H1 (cell line): ENCODE results near the gene TACSTD2. TPM values are rescaled to one million over a fixed set of nuclear protein-coding genes. Genes with fewer than 3 reads are reported as not detected.

Experiments
- CTCF ChIA-PET: fragments of 300-600 bp; sonication (Branson Sonifier 250); formaldehyde crosslinking; loops from one replicate; lab custom pipeline; 2021; ENCODE audit not compliant: partially characterized antibody; lab: Charles Lee
- POLR2A ChIA-PET: fragments of 300-600 bp; sonication (Branson Sonifier 250); formaldehyde crosslinking; loops from one replicate; lab custom pipeline; 2021; ENCODE audit warnings: inconsistent platforms; ENCODE audit not compliant: partially characterized antibody; lab: Charles Lee
- DNase-seq, 2 experiments: peaks; one replicate each; pipeline versions ENCODE4 v3.0.0 to v3.0.0-alpha.2; 2010 to 2022; ENCODE audit warnings: low spot score in 2 of 2, low read depth in 1 of 2, mixed read lengths in 1 of 2
- FAIRE-seq: peaks from 2 replicates; lab custom pipeline; 2011; peaks lifted over from hg19 to GRCh38; lab: Jason Lieb, UNC
- H2AFZ ChIP-seq: 2 replicates; pipeline ENCODE4 v1.8.1; 2012; ENCODE audit warnings: low read length, inconsistent platforms
- H2AK5ac ChIP-seq: 2 replicates; pipeline ENCODE4 v1.6.1; 2013; ENCODE audit warnings: low read depth, low read length
- H2BK120ac ChIP-seq: replicated peaks from 2 replicates; pipeline ENCODE3; 2013; ENCODE audit warnings: low read depth, low read length, inconsistent platforms
- H2BK12ac ChIP-seq: 2 replicates; pipeline ENCODE4 v1.6.1; 2013; ENCODE audit warnings: low read depth, low read length
- H2BK15ac ChIP-seq: 2 replicates; pipeline ENCODE4 v1.6.1; 2013; ENCODE audit warnings: low read length
- H2BK20ac ChIP-seq: 2 replicates; pipeline ENCODE4 v1.6.1; 2013; ENCODE audit warnings: low read length
- H2BK5ac ChIP-seq: 2 replicates; pipeline ENCODE4 v1.6.1; 2013; ENCODE audit warnings: low read depth, low read length
- H3K14ac ChIP-seq: 2 replicates; pipeline ENCODE4 v1.6.1; 2013; ENCODE audit warnings: inconsistent platforms; ENCODE audit not compliant: insufficient read length
- H3K18ac ChIP-seq: 2 replicates; pipeline ENCODE4 v1.6.1; 2013; ENCODE audit warnings: low read length; ENCODE audit errors: extremely low read depth
- H3K23ac ChIP-seq: 2 replicates; pipeline ENCODE4 v1.6.1; 2013; ENCODE audit warnings: inconsistent platforms; ENCODE audit not compliant: insufficient read length
- H3K23me2 ChIP-seq: 2 replicates; pipeline ENCODE4 v1.6.1; 2013; ENCODE audit warnings: low read depth, low read length
- H3K27ac ChIP-seq: 2 replicates; pipeline ENCODE4 v1.6.1; 2011; ENCODE audit warnings: low read depth, low read length, inconsistent platforms
- H3K27me3 ChIP-seq, 4 experiments: replicated peaks in 1 of 4; 1 replicate in 1 of 4; 2 replicates in 3 of 4; pipeline versions ENCODE4 v1.6.1 to v1.8.1; 2011 to 2013; ENCODE audit warnings: low read length in 3 of 4, mild to moderate bottlenecking in 3 of 4, inconsistent platforms in 2 of 4, mixed read lengths in 2 of 4, moderate library complexity in 1 of 4; ENCODE audit not compliant: control insufficient read depth in 3 of 4, insufficient read depth in 3 of 4; ENCODE audit errors: extremely low read depth in 1 of 4
- H3K36me3 ChIP-seq, 4 experiments: 2 replicates each; pipeline versions ENCODE4 v1.6.1 to v1.8.1; 2011 to 2013; ENCODE audit warnings: mild to moderate bottlenecking in 4 of 4, low read length in 3 of 4, moderate library complexity in 2 of 4, control low read depth in 1 of 4, inconsistent platforms in 1 of 4; ENCODE audit not compliant: insufficient read depth in 4 of 4, control insufficient read depth in 2 of 4
- H3K4ac ChIP-seq: replicated peaks from 2 replicates; pipeline ENCODE3; 2013; ENCODE audit warnings: low read length, low read depth, mixed read lengths, inconsistent platforms; ENCODE audit not compliant: insufficient read length
- H3K4me1 ChIP-seq, 4 experiments: replicated peaks in 1 of 4; 1 replicate in 1 of 4; 2 replicates in 3 of 4; pipeline versions ENCODE4 v1.6.1 to v1.8.1; 2011 to 2013; ENCODE audit warnings: low read length in 3 of 4, inconsistent platforms in 2 of 4, mixed read lengths in 1 of 4; ENCODE audit not compliant: insufficient read depth in 4 of 4, control insufficient read depth in 3 of 4
- H3K4me2 ChIP-seq, 2 experiments: 2 replicates each; pipeline versions ENCODE4 v1.6.1 to v1.8.1; 2011 to 2013; ENCODE audit warnings: low read depth in 2 of 2, low read length in 2 of 2, control low read depth in 1 of 2, inconsistent platforms in 1 of 2, mild to moderate bottlenecking in 1 of 2; ENCODE audit not compliant: insufficient read depth in 1 of 2
- H3K4me3 ChIP-seq, 4 experiments: fragments of 200-600, 300-600 bp in 1 of 4; sonication (generic), shearing (Covaris generic), sonication (Bioruptor Twin) in 1 of 4; 2 replicates each; pipeline versions ENCODE4 v1.5.1 to v1.8.1; 2011 to 2016; ENCODE audit warnings: low read length in 4 of 4, low read depth in 3 of 4, control low read depth in 2 of 4, inconsistent platforms in 2 of 4, mild to moderate bottlenecking in 2 of 4, mixed read lengths in 1 of 4, moderate library complexity in 1 of 4; ENCODE audit not compliant: insufficient read depth in 2 of 4; ENCODE audit errors: extremely low read depth in 1 of 4
- H3K56ac ChIP-seq: replicated peaks from 2 replicates; pipeline ENCODE3; 2013; ENCODE audit warnings: low read depth, mild to moderate bottlenecking, mixed read lengths, low read length, inconsistent platforms; ENCODE audit not compliant: insufficient read length
- H3K79me1 ChIP-seq: 2 replicates; pipeline ENCODE4 v1.6.1; 2013; ENCODE audit warnings: low read depth, low read length, control low read depth
- H3K79me2 ChIP-seq, 2 experiments: 2 replicates each; pipeline versions ENCODE4 v1.6.1 to v1.8.1; 2012 to 2013; ENCODE audit warnings: low read length in 2 of 2, mild to moderate bottlenecking in 2 of 2, inconsistent platforms in 1 of 2; ENCODE audit not compliant: insufficient read depth in 2 of 2, control insufficient read depth in 1 of 2
- H3K9ac ChIP-seq, 4 experiments: replicated peaks in 1 of 4; 1 replicate in 1 of 4; 2 replicates in 3 of 4; pipeline versions ENCODE4 v1.6.1 to v1.8.1; 2011 to 2013; ENCODE audit warnings: low read depth in 3 of 4, low read length in 3 of 4, control low read depth in 2 of 4, mild to moderate bottlenecking in 2 of 4, moderate library complexity in 2 of 4, inconsistent platforms in 1 of 4; ENCODE audit errors: extremely low read depth in 1 of 4
- H3K9me3 ChIP-seq, 2 experiments: 2 replicates each; pipeline versions ENCODE4 v1.6.1 to v1.8.1; 2012 to 2013; ENCODE audit warnings: mild to moderate bottlenecking in 2 of 2, moderate library complexity in 2 of 2, control low read depth in 1 of 2, inconsistent platforms in 1 of 2, low read depth in 1 of 2, low read length in 1 of 2, mixed read lengths in 1 of 2; ENCODE audit not compliant: insufficient read depth in 2 of 2
- H4K20me1 ChIP-seq, 2 experiments: replicated peaks in 1 of 2; 2 replicates each; pipeline versions ENCODE3 to v1.8.1; 2011 to 2013; ENCODE audit warnings: inconsistent platforms in 2 of 2, low read length in 2 of 2, mild to moderate bottlenecking in 1 of 2; ENCODE audit not compliant: insufficient read depth in 2 of 2, control insufficient read depth in 1 of 2
- H4K5ac ChIP-seq: 2 replicates; pipeline ENCODE4 v1.6.1; 2013; ENCODE audit warnings: low read length, low read depth, mixed read lengths, inconsistent platforms; ENCODE audit not compliant: insufficient read length
- H4K8ac ChIP-seq: 2 replicates; pipeline ENCODE4 v1.8.0; 2013; ENCODE audit warnings: mild to moderate bottlenecking, moderate library complexity, low read length, inconsistent platforms; ENCODE audit not compliant: insufficient read depth; ENCODE audit errors: extremely low read depth
- H4K91ac ChIP-seq: replicated peaks from 2 replicates; pipeline ENCODE3; 2013; ENCODE audit warnings: low read length, mixed read lengths, inconsistent platforms; ENCODE audit not compliant: insufficient read length
- CREB1 ChIP-seq: IDR thresholded peaks from 2 replicates; pipeline ENCODE4 v1.6.1; 2012; ENCODE audit warnings: inconsistent platforms
- HDAC6 ChIP-seq: IDR thresholded peaks from one replicate; pipeline ENCODE4 v1.7.1; 2012; ENCODE audit warnings: low read depth, mild to moderate bottlenecking, inconsistent platforms, low read length, moderate library complexity
- POU5F1 ChIP-seq: IDR thresholded peaks from 2 replicates; pipeline ENCODE4 v1.6.1; 2011; ENCODE audit warnings: low read depth, mild to moderate bottlenecking, low read length, moderate library complexity
- RNF2 ChIP-seq: fragments of 200-900, 300-1000 bp; sonication (generic); IDR thresholded peaks from 2 replicates; pipeline ENCODE4 v1.7.1; 2016; ENCODE audit warnings: borderline replicate concordance, low read depth, mild to moderate bottlenecking, antibody characterized with exemption, low read length; ENCODE audit not compliant: poor library complexity, severe bottlenecking; ENCODE audit errors: missing control alignments
- SAP30 ChIP-seq: fragments of 300-600 bp; sonication (generic); IDR thresholded peaks from 2 replicates; pipeline ENCODE4 v1.7.1; 2012; ENCODE audit warnings: low read length, moderate library complexity, mild to moderate bottlenecking, inconsistent platforms; ENCODE audit not compliant: insufficient read depth, insufficient replicate concordance
- SP4 ChIP-seq: IDR thresholded peaks from 2 replicates; pipeline ENCODE4 v1.6.1; 2012; ENCODE audit warnings: low read length, inconsistent platforms
- ZNF274 ChIP-seq: IDR thresholded peaks from 2 replicates; pipeline ENCODE4 v1.7.0; 2012; ENCODE audit warnings: low read length, borderline replicate concordance; ENCODE audit errors: extremely low read depth
- WGBS, 2 experiments: shearing (Covaris generic) in 1 of 2; methylation state at CpG; one replicate each; pipeline versions ENCODE4 v1.1.6 to v1.1.7; 2013 to 2015; ENCODE audit warnings: low lambda C conversion rate in 2 of 2, mixed read lengths in 2 of 2, inconsistent platforms in 1 of 2, low coverage in 1 of 2, missing lambda C conversion rate in 1 of 2; ENCODE audit not compliant: insufficient replicate concordance in 2 of 2, insufficient coverage in 1 of 2, insufficient read length in 1 of 2; ENCODE audit errors: extremely low coverage in 1 of 2, missing lambda C conversion rate in 1 of 2; 5-methylcytosine and 5-hydroxymethylcytosine counted together
- polyA plus RNA-seq, 7 experiments: library from polyadenylated mRNA; depleted of rRNA in 3 of 7; stranded (reverse) in 5 of 7; unstranded in 2 of 7; fragments of >200 nt in 5 of 7; fragments of 200-250 nt in 2 of 7; gene quantifications; 1 replicate in 5 of 7; 2 replicates in 1 of 7; 4 replicates in 1 of 7; pipeline versions ENCODE4 v1.2.1 to v1.2.3, GENCODE V29; 2011 to 2013; ENCODE audit warnings: missing spikeins in 2 of 7, mixed read lengths in 2 of 7
- total RNA-seq: library from RNA; stranded (reverse); fragmentation: NEBNext Ultra II Directional; extraction: Animal tissue kit (Norgen Biotek cat#: 25700); gene quantifications from 2 replicates; pipeline ENCODE4 v1.2.1, GENCODE V29; 2021

TACSTD2 gene
- total and polyA plus RNA-seq, 2 of the 8 experiments (the other 6 are each of a cell fraction or from before 2014, with no cell fraction given): 0.76 to 0.85 TPM

- no peak overlapping the region for H3K56ac ChIP-seq
- H3K9ac ChIP-seq: no peak overlapping the region
- H3K27me3 ChIP-seq: no peaks in the 10 kb centered on the region; a peak in 1 of 7 replicates
- no peak overlapping the region for H2BK120ac ChIP-seq
- no peak overlapping the region for H3K4ac ChIP-seq
- no peaks in the 10 kb centered on the region for H3K9me3 ChIP-seq
- no peak overlapping the region for H3K27ac ChIP-seq
- no peak overlapping the region for H2AK5ac ChIP-seq
- no peak overlapping the region for H2BK12ac ChIP-seq
- H3K79me1 ChIP-seq: no peaks in the 10 kb centered on the region
- no peaks in the 10 kb centered on the region for H3K23me2 ChIP-seq
- no peaks in the 10 kb centered on the region for H3K4me1 ChIP-seq
- ChIA-PET POLR2A (no interaction called here), CTCF (interaction anchor here (0.7 to 1.9 kb wide), 4 partner anchors 22 to 53 kb away, joined by 3 to 5 read pairs (median 3); no protein-coding TSS in a partner anchor)
- H2BK15ac ChIP-seq: no peak overlapping the region
- no peak overlapping the region for H3K4me3 ChIP-seq
- H3K14ac ChIP-seq: no peak overlapping the region
- H4K91ac ChIP-seq: no peak overlapping the region
- H2BK20ac ChIP-seq: no peak overlapping the region
- no peak overlapping the region for H2AFZ ChIP-seq
- no peak for FAIRE-seq
- 86% methylated on average over 4 of the region's 4 CpGs; no CpG with 5 or more reads in 1 of the 2 experiments for WGBS, 2 experiments
- TF ChIP-seq HDAC6 (no peak), ZNF274 (no peak), RNF2 (no peak), SP4 (no peak), POU5F1 (no peak), SAP30 (no peak), CREB1 (no peak)
- DNase-seq: no peak
- no peaks in the 10 kb centered on the region for H4K20me1 ChIP-seq
- H2BK5ac ChIP-seq: no peak overlapping the region
- no peak overlapping the region for H3K18ac ChIP-seq
- H4K5ac ChIP-seq: no peak overlapping the region
- no peak overlapping the region for H4K8ac ChIP-seq
- no peaks in the 10 kb centered on the region for H3K36me3 ChIP-seq
- H3K79me2 ChIP-seq: no peaks in the 10 kb centered on the region
- no peak overlapping the region for H3K4me2 ChIP-seq
- no peak overlapping the region for H3K23ac ChIP-seq
These were observed 19.6 kb upstream of the TACSTD2 start for GRCh38 chr1:58596631-58597052.
